HUDEP-2 (cell line): Measurements from ENCODE around the gene SESN1.

Source experiments
- DNase-seq, 76 experiments: peaks; one replicate each; lab custom pipeline; 2025; ENCODE audit not compliant: unreplicated experiment in 76 of 76; lab: John Stamatoyannopoulos, UW

The SESN1 gene

GRCh38 chr6:109062216-109062615, 32.4 kb downstream of the SESN1 start:
- DNase-seq = no peak

DNA sequence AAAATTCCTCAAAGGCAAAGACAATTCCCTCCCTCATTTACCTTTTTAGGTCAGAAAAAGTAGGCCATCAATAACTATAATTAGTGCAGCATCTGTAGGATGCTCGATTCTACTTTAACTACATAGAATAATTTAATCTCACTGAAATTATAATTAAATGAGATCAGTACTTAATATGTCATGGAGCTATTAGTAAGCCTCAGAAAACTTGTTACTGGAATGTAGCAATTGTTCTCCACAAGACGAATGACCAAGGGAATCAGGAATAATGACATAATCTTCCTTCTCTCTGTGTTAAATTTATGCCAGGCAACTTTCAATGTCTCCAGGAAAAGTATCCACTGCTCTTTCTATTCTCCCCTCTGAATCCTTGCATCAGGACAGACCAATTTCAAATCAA, 34.1 kb downstream of the SESN1 start:
- no peak for DNase-seq

GRCh38 chr6:109059571-109060021, 35.0 kb downstream of the SESN1 start:
- peak in 3 of 76 experiments; percentile 15 to 32 (median 17) for DNase-seq

GRCh38 chr6:109059153-109059552, 35.5 kb downstream of the SESN1 start:
- no peak for DNase-seq

DNA sequence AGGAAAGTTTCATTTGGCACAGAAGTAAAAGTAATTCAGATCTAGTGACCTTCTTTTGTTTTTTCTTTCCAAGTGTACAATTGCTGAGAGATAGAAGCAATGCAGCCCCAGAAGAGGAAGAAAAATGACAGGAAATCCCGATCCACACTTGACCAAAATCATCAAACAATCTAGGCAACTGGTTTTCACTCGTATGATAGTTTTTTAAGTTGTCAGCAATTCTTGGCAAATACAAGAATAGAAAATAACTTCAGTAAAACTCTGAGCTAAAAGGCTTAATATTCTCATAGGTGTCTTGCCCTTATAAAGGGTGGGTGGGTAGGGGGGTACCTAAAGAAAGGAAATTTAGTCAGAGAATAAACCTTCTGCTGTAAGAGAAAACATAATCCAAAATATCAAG, 36.0 kb downstream of the SESN1 start:
- no peak for DNase-seq

DNA sequence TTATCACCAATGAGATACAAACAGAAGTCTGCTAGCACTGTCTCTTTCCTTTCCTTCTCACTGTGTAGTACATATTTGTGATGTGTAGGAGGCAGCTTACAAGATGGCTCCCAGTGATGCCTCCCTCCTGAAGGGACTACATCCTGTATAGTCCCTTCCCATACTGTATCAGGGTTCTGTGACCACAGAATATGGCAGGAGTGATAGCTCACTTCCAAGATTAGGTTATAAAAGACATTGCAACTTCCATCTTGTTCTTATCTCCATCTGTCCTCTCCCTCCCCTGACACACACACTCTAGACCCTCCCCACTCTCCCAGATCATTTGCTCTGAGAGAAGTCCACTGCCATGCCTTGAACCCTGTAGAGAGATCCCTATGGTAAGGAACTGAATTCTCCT, 38.0 kb downstream of the SESN1 start:
- DNase-seq = no peak

DNA sequence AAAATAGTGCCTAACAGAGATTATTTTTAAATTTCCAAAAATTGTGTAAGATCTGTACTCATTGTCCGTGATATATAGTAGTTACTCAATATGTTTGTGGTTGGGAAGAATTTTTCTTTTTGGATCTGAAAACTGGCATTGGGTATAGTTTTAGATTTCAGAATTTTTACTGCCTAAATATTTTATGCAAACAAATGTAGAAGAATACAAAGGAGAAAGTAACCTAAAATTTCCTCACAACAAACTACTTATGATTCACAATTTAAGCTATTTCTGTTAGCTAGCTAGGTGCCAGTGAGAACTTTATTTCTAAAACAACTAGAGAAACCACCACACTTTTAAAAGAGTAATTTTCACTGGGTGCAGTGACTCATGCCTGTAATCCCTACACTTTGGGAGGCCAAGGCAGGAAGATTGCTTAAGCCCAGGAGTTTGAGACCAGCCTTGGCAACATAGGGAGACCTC, 38.8 kb downstream of the SESN1 start:
- no peak for DNase-seq

GRCh38 chr6:109053336-109053735, 41.3 kb downstream of the SESN1 start:
- no peak for DNase-seq

DNA sequence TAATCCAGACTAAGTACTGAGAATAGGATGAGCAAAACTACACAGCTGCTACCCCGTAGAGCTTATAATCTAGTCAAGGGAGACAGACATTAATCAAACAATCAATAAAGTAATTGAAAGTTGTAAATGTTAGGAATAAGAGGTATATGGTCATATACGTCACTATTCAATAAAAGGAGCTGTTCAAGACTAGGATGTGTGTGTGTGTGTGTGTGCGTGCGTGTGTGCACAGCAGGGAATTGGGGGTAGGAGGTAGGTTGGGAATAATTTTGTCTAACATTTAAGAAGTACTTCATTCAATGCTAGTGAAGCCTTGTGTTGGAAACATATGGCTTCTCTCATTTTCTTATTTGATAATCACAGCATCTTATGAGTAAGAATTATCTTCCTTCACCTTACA, 41.8 kb downstream of the SESN1 start:
- no peak for DNase-seq

GRCh38 chr6:109052018-109052651, 42.5 kb downstream of the SESN1 start:
- DNase-seq = no peak

DNA sequence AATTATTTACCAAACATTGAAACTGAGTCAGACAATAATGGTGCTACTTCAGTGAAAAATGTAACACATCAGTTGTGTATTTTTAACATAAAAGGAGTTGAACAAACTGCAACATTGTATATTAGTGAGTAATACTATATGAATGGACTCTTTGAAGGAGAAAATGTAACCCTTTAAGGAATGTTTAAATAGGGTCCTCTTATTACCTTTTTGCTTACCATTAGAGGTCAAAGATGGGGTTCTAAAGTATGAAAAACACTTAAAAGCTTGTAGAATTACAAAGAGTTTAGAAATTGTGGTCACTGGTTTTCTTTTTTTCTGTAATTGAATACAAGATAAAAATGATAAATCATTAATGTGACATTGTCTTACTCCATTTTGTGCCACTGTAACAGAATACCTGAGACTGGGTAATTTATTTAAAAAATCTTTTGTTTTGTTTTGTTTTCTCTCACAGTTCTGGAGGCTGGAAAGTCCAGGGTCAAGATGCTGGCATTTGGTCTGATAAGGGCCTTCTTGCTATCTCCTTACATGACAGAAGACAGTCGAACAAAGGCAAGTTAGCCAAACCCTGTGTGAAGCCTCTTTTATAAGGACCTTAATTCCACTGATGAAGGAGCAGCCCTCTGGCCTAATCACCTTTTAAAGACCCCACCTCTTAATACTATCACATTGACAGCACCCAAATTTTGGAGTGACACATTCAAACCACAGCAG, 43.2 kb downstream of the SESN1 start:
- peak in 12 of 76 experiments; percentile 10 to 48 (median 26) for DNase-seq

DNA sequence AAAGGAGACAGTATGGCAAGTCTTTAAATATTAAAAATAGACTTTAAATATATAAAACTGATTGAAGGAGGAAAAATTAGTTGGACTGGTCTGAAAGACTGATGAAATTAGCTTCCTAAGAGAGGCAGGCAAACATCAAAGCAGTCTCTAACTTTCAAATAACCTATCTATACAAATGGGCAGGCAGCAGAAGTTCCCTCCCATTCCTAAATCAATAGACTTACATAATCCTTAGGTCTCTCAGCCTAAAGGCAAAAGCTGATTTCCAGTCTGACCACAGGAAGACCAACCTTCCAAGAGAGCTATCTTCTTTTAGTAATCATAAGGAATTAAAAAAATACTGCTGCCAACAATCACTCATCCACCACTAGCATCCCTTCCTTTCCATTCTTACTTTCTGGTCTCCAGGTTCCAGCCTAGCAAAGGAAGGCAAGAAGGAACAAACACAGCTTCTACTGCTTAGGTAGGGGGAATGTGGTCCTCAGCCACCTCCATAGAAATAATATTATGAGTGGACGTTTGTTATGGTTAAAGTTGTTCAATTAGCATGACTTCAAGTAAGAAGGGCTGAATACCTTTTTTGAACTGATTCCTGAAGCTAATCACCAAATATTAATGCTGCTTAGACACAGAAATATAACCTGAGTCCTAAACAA, 44.1 kb downstream of the SESN1 start:
- no peak for DNase-seq

GRCh38 chr6:109050012-109050411, 44.6 kb downstream of the SESN1 start:
- no peak for DNase-seq

DNA sequence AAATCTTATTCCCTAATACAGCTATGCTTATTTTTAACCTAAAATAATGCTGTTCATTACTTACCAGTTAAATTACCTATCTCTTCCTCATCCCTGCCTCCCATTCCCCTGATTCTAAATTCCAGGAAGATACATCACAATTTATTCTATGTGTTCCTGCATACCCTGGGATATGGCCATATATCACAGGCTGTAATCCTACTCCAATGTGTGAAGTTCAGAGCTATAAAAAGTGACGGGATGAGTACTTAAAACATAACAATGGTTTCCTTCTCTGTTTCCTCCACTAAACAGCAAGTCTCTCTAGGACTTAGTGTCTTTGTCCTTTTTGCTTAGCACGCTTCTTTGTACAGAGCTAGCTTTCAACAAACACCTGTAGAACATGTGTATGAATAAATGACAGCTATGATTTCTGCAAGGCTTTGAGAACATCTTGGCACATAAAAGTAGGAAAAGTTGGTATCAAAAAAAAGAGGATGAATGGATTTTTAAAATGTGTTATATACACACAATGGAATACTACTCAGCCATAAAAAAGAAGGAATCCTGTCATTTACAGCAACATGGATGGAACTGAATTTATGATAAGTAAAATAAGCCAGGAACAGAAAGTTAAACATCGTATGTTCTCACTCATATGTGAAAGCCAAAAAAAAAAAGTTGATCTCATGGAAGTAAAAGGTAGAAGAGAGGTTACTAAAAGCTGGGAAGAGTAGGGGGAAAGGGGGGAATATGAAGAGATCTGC, 45.8 kb downstream of the SESN1 start:
- DNase-seq = no peak

DNA sequence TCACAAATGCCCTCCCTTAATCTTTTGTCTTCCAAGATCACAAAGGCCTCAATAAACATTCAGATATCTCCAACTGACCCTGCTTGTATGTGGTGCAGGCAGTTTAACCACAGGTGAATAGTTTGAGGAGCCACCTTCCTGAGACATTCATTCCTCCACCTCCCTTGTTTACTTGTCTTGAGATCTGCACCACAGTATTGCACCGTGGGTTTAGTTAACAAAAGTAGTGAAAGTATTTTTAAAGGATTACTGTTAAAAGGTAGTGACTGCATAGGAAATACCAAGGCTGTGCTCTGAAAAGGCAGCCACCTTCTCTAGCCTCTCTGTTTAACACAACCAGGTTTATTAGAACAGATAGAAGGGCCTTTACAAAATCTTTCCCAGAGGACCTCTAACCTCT, 46.5 kb downstream of the SESN1 start:
- peak in 10 of 76 experiments; percentile 6 to 62 (median 29) for DNase-seq

- DNase-seq = peak in 64 of 76 experiments; percentile 7 to 85 (median 51)
Observed at GRCh38 chr6:109045493-109045892, 49.2 kb downstream of the SESN1 start.

DNA sequence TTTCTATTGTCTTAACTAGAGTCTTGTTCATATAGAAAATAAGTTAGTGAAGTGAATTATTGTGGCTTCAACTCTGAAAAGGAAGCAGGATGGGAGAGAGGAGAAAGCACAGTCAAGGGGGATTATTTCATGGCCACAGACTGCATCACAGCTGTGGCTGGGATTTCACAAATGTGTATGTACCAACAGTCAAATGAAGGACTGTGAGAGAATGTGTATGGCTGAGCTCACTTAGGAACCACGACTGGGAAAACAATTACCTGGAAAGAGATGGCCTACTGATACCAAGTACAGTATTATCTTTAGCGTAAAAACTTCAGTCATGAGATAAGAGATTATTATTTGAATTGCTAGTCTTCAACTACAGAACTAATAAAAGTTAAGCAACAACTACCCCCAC, 54.9 kb downstream of the SESN1 start:
- DNase-seq = no peak

GRCh38 chr6:109038837-109039398, 55.7 kb downstream of the SESN1 start:
- DNase-seq = no peak

GRCh38 chr6:109036574-109037294, 57.9 kb downstream of the SESN1 start:
- no peak for DNase-seq

GRCh38 chr6:109034526-109034925, 60.1 kb downstream of the SESN1 start:
- peak in 38 of 76 experiments; percentile 9 to 79 (median 46) for DNase-seq
